ENCODE data around the gene CEP112.
"Not testable (repeated sequence)": the region's sequence is repeated elsewhere in the genome, so short reads cannot be mapped to it uniquely, and the experiment has no call there.

The CEP112 gene

DNA sequence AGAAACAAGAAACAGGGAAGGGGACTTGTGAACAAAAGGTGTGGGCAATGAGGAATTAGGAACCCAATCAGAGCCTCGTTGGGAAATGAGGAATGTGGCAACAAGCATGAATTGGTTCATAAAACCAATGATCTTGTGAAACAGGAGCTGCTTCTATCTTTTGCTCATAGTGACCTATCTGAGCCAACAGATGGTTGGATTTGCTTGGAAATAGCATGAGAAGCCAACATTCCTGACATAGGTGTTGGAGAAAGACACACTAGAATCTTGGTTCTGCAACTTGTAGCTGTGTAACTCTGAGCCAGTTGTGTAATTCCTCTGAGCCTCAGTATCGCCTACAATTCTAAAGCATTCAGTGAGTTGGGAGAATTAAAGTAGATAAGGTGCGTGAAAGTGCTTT is 378.6 kb downstream of the CEP112 start:
- no peak for DNase-seq

DNA sequence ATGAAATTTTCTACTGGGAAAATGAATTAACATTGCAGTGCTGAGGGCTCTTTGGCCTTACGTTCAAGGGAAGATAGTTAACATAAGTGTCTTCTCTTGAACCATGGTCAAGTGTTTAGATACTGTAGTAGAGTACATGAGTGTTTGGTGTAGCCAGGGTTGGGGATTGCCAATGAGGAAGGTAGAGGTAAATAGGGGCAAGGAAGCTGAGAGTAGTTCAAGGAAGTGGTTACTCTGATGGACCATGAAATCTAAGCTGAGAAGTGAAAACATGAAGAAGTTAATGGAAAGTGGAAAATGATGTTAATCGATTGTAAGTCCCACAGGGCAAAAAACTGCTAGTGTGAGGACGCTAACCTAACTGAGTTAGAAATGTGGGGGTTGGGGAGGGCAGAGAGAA is 380.9 kb downstream of the CEP112 start:
- DNase-seq, result no peak

DNA sequence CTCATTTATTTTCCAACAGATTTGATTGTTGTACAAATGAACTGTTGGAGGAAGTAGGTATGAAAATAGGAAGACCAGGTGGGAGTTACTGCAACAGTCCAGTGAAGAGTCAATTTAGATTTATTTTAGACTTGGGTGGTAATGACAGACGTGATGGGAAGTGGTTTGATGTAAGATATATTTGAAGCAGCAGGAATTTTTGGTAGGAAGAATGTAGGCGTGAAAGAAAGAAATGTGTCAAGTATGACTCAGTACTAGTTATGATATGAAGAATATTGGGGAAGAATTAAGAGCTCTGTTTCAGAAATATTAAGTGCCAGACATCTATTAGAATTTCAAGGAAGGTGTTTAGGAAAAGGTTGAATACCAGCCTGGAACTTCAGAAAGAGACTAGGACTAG is 382.6 kb downstream of the CEP112 start:
- DNase-seq, result no peak

DNA sequence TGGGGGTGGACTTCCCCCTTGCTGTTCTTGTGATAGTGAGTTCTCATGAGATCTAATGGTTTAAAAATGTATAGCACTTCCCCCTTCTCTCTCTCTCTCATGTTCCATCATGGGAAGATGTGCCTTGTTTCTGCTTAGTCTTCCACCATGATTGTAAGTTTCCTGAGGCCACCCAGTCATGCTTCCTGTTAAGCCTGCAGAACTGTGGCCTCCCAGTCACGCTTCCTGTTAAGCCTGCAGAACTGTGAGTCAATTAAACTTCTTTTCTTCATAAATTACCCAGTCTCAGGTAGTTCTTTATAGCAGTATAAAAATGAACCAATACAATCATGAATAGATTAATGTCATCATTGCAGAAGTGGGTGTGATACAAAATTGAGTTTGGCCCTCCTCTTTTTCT is 383.4 kb downstream of the CEP112 start:
- not testable (repeated sequence) for DNase-seq

DNA sequence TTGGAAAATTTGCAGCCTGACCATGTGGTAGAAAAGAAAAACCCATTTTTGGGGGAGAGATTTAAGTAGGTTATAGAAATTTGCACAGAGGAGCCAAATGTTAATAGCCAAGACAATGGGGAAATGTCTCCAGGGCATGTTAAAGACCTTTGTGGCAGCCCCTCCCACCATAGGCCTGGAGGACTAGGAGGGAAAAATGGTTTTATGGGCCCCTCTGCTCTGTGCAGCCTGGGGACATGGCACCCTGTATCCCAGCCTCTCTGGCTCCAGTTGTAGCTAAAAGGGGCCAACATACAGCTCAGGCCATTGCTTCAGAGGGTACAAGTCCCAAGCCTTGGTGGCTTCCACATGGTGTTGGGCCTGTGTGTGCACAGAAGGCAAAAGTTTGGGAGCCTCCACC is 384.6 kb downstream of the CEP112 start:
- DNase-seq, result no peak

DNA sequence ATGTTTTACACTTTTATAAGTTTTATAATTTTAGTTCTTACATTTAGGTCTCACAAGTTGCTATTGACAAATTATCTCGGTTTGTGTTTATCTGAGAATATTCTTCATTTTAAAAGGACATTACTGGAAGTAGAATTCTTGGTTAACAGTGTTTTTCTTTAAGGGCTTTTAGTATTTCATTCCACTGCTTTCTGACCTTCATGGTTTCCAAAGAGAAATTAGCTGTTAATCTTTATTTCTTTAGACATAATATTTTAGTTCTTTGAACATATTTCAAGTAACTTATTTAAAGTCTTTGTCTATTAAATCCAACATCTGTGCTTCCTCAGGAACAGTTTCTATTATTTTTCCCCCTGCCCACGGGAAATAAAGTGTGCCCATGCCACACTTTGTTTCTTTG is 390.4 kb downstream of the CEP112 start:
- DNase-seq, result no peak

DNA sequence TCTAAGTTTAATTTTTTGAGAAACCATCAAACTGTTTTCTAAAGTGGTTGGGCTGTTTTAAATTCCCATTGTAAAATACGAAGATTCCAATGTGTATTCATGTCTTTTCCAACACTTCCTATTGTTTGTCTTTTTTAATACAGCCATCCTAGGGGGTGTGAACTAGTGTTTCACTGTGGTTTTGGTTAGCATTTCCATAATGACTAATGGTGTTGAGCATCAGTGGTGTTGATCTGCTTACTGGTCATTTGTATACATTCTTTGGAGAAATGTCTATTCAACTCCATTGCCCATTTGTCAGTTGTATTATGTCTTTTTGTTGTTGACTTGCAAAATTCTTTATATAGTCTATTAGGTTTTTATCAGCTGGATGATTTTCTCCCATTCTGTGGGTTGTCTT is 391.3 kb downstream of the CEP112 start:
- no peak for DNase-seq

DNA sequence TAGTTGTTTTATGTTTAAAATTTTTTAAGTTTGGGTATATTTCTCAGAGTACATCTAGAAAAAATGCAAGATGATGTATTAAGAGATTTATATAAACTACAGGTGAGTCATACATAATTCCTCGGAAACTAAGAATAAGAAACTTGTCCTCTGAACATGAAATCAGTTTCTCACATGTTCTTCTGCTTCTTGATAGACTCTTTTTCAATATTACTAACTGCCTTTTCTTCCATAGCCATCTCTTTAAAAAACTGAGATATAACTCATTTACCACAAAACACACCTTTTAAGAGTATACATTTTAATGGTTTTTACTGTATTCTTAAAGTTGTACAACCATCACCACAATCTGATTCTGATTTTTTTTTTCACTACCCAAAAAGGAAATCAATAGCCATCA is 392.1 kb downstream of the CEP112 start:
- DNase-seq, result no peak

DNA sequence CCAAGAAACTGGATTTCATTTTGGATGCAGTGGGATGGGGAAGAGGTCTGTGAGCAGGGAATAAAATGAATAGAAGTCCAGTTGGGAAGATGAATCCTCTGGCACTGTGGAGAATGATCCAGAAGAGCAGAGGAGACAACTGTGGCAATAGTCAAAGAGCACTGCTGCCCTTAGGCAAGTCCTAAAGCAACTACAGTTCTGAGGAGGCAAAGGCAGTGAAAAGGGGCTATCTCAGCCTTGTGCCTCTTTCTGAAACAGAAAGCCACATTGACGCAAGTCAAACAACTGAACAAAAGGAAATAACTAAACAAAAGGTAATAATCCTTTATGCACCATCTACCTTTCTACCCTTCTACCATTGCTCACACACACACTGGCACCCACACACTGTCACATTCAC is 392.5 kb downstream of the CEP112 start:
- peak; percentile 20 for DNase-seq

DNA sequence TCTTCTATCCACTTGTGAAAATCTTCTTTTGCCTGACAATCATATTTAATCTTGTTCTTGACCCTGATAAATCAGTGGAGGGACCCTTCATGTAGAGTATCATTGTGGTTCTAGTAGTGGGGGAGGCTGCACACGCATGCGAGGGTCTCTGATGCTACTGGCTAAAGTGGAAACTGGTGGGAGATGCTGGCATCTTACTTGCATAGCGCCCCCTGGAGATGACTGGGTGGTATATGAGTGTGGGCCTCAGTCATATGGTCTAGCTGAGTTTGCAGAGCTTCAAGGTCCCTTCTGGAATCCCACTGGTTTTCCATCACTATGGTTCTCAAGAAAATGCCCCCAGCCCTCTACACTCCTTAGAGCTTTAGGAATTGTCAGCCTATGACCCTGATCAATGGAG is 394.1 kb downstream of the CEP112 start:
- DNase-seq, result peak; percentile 22

DNA sequence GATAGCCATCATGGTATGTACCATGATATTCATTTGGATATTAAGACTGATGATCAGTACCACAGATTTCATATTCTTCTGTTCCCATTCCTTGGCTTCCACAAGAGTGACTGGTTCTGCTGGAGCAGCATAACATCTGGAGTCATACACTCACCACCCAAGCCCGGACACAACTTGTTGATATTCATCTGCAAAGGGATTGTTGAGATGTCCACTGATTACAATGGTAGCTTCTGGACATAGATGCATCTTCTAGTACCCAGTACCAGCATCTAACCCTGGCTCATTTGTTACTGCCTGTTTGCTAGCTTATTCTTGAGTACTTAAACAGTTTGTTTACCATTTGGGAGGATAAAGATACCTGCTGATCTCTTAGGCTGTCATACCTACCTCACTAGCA is 394.8 kb downstream of the CEP112 start:
- DNase-seq, result no peak

DNA sequence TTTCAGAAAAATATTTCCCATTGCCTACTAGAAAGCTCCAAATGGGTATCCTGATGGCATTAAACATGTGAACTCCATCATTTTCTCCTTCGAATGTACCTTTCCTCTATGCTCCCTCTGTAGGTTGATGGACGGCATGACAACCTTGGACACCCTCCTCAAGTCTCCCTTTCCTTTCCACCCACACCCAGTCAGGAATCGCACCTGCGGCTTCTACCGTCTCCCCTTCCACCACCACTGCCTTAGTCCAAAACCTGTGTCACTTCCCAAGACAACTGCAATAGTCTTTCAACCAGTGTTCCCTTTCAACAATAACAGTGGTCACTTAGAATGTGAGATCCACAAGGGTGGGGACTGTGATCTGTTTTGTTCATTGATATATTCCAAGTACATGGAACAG is 397.4 kb downstream of the CEP112 start:
- DNase-seq, result no peak

DNA sequence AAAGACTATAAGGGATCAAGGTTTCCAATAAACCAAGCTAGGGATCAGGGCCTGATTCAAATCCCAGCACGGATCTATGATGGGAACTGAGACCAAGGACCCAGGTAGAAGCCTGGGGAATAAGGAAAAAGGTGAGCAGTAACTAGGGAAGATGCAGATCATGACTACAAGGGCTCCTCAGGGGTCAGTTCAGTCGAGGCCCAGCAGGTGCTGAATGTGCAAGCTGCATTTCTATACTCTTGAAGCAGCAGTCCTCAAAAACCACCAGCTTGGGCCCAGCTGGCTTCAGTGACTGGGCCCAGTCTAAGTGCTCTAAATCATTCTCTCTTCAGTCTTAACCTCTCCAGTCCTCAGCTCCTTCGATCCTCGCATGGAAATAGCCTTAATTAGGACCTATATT is 401.7 kb downstream of the CEP112 start:
- no peak for DNase-seq

DNA sequence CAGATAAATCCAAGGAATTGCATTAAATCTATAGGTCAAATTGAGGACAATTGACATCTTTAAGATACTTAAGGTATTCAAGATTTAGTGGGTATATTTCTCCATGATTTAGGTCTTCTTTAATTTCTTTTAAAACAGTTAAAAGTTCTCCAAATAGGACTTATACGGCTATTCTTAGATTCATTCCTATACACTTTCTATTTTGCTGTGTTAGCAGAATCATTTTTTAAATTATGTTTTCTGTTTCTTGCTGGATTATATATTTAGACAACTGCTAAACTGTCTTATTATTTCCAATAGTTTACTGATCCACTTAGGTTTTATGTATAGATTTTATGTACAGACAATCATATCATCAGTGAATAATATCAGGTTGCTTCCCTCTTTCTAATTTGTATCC is 404.4 kb downstream of the CEP112 start:
- no peak for DNase-seq

DNA sequence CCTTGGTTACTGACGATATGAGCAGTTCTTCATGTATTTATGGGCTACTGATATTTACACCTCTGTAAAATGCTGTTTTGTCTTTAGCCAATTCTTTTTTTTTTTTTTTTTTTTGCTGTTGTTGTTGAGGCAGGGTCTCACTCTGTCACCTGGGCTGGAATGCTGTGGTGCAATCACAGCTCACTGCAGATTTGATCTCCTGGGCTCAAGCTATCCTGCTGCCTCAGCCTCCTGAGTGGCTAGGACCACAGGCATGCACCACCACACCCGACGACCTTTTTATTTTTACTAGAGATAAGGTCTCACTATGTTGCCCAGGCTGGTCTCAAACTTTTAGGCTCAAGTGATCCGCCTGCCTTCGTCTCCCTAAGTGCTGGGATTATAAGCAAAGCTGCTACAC is 405.5 kb downstream of the CEP112 start:
- no peak for DNase-seq

DNA sequence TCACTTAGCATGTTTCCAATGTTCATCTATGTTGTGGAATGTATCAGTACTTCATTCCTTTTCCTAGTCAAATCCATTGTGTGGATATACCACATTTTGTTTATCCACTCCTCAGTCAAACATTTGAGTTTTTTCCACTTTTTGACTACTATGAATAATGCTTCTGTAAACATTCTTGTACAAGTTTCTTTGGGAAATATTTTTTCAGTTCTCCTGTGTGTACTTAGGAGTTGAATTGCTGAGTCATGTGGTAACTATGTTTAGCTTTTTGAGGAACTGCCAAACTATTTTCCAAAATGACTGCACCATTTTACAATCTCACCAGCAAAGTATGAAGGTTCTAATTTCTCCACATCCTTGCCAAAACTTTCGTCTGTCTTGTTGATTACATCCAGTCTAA is 406.8 kb downstream of the CEP112 start:
- no peak for DNase-seq

DNA sequence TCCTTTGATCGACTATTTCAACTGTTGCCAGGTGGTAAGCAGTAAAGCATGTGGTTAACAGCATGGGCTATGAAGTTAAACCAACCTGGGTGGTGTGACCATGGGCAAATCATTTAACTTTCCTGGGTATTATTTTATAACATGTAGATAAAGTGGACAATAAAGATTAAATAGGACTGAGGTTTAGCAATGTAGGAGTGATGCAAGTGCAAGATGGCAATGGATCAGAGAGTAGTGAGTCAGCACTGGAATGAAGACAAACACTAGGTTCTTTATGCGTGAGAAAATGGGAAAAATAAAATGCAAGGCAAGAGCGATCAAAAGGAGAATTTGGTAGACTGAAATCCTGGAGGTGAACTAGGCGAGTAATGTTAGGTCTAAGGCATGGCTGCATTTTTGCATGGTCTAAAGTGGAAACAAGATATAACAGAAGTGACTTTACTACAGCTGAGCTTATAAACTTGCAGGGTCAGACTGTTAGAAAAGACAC is 408.0 kb downstream of the CEP112 start:
- no peak for DNase-seq

DNA sequence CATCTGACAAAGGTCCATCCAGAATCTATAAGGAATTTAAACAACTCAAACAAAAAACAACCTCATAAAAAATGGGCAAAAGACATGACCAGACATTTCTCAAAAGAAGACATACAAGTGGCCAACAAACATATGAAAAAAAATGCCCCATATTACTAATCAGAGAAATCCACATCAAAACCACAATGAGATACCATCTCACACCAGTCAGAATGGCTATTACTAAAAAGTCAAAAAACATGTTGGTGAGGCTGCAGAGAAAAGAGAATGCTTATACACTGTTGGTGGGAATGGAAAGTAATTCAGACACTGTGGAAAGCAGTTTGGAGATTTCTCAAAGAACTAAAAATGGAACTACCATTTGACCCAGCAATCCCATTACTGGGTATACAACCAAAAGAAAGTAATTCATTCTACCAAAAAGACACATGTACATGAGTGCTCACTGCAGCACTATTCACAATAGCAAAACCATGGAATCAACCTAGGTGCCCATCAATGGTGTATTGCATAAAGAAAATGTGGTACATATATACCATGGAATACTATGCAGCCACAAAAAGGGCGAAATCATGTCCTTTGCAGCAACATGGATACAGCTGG is 409.7 kb downstream of the CEP112 start:
- not testable (repeated sequence) for DNase-seq

DNA sequence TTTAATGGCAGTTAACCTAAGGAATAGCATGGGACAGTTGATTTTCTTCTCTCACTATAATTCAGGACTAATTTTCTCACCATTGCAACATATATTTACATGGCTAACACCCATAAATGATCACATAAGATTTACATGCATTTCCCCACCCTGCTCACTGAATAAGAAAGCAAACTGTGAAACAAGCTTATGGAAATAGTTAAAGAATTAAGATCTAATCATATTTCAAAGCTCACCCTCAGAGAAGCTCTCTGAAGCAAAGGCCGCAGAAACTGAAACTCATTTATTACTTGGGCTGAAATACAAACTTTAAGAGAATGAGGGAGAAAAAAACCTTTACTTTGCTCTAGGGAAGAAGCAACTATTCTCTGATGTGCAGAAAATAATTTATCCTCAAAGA is 411.8 kb downstream of the CEP112 start:
- DNase-seq, result no peak

DNA sequence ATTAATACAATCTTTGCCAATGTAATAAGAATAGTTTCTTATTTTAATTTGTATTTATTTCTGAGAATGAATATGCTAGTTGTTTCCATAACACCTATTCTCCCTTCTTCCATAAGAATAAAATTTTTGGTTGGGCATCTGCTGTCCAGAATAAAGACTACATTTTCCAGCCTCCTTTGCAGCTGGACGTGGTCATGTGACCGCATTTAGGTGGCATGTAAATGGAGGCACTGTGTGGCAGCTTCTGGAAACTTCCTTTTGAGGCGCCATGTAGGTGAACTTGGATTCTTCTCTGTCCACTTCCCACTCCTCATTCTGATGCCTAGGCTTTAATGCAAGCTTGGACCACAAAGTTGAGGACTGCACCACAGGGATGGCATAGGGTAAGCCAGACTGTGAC is 415.0 kb downstream of the CEP112 start:
- DNase-seq, result no peak

DNA sequence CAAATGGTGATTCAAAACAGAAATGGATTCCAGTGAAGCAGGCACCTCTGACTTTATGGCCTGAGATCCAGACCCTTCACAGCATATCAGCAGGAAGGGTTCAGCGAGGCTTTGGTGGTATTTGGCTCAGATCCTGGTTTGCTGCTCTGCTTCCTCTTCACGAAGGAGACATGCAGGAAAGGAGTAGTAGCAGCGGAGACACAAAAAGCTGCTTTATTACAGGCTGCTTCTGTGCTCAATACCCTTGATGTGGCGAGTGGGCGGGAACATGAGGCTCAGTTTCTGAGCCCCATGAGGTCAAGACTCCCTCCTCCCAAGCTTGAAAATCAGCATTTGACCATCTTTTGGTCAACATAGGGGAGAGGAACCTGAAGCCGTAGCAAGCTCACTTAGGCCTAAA is 417.1 kb downstream of the CEP112 start:
- DNase-seq, result no peak

DNA sequence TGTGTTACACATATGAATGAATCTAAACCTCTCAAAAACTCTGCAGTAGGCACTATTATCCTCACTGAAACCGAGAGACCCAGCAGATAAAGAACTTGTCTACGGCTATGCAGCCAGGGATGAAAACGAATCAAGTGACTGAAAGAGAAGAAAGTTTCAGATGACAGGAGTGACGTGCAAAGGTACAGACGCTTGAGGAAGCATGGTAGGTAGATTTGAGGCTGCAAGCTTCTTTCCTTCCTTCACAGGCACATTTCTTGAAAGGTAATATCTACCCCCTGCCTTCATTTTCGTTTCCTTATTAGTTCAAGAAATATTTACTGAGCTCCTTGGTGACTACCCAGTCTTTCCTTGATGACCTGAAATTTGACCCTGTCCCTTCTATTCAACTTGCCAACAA is 418.9 kb downstream of the CEP112 start:
- no peak for DNase-seq

DNA sequence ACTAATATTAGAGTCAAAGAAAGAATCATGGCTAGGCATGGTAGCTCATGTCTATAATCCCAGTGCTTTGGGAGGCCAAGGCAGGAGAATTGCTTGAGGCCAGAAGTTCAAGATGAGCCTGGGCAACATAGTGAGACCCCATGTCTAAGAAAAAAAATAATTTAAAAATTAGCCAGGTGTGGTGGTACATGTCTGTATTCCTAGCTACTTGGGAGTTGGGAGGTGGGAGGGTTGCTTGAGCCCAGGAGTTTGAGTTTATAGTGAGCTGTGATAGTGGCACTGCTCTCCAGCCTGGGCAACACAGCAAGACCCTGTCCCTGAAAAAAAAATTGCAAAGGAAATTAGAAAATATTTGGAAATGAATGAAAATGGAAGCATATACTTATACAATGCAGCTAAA is 420.2 kb downstream of the CEP112 start:
- no peak for DNase-seq

DNA sequence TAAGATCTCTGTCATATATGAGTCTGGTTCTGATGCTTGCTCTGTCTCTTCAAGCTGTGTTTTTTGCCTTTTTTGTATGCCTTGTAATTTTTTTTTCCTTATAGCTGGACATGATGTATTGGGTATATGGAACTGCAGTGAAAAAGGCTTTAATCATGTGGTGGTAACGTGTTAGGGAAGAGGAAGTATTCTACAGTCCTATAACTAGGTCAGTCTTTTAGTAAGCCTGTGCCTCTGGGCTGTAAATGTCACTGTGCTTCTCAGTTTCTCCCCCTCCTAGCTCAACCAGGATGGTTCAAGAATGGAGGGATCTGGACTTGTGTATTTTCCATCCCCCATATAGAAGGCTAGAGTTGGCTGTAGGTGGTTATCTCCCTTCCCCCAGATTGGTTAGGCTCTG is 428.1 kb downstream of the CEP112 start:
- no peak for DNase-seq

DNA sequence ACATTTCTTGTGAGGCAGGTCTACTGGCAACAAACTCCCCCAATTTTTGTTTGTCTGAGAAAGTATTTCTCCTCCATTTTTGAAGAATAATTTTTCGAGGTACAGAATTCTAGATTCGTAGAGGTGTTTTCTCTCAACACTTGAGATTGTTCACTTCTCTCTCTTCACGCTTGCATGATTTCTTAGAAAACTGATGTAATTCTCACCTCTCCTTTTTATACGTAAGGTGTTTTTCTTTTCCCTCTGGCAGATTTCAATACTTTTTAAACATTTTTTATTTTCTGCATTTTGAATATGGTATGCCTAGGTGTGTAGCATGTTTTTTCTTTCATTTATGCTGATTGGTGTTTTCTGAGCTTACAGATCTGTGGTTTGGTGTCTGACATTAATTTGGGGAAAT is 429.0 kb downstream of the CEP112 start:
- DNase-seq, result no peak

DNA sequence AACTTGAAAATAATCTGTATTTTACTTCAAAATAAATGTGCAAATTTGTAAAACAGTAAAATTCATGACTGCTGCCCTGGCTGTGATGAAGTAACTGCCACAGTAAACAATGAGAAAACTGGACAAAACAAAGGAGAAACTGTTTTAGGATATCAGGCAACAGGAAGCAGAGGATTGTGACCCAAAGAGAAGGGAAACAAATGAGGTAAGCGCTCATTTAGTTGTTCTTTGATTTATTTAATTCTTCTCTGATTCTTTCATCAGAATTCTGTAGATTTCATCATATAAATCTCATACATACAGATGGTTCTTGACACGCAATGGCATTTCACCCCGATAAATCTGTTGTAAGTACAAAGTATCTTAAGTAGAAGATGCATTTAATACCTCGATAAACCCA is 432.4 kb downstream of the CEP112 start:
- DNase-seq, result no peak
